Peyer's patch (tissue), 4 donors: ENCODE data around the gene NUTM2G.
"Not testable (repeated sequence)": the region's sequence is repeated elsewhere in the genome, so short reads cannot be mapped to it uniquely, and the experiment has no call there.

Source experiments
- CTCF ChIP-seq, 6 experiments: fragments of 450-650 bp in 4 of 6; fragments of 200-600 bp in 2 of 6; sonication (generic) in 1 of 6; IDR thresholded peaks; one replicate each; pipeline ENCODE4 v1.5.1; 2017 to 2019; ENCODE audit warnings: antibody characterized with exemption in 6 of 6, mild to moderate bottlenecking in 3 of 6, moderate library complexity in 1 of 6
- POLR2A ChIP-seq, 2 donors: fragments of 450-650 bp; IDR thresholded peaks; one replicate each; pipeline ENCODE4 v1.5.1; 2017; ENCODE audit warnings: antibody characterized with exemption in 2 of 2, mild to moderate bottlenecking in 2 of 2, moderate library complexity in 2 of 2

- not testable (repeated sequence) for TF ChIP-seq CTCF, POLR2A (IDR thresholded peaks at IDR 0.05)
These were observed 55.0 kb downstream of the NUTM2G start for GRCh38 chr9:96983496-96984122.
